GM18951 (cell line): ENCODE measurements around the gene RPTOR.

Source experiments
- POLR2A ChIP-seq: IDR thresholded peaks from 4 replicates; pipeline ENCODE4 v1.6.1; 2011; ENCODE audit warnings: mild to moderate bottlenecking; ENCODE audit not compliant: insufficient read length, insufficient read depth; ENCODE audit errors: extremely low read depth
- in situ Hi-C: fragments of 300-500 bp; cut with MboI; formaldehyde crosslinking; loops from one replicate; pipeline ENCODE4 v1.12.0; 2022; ENCODE audit warnings: low sequenced_read_pairs, mixed read lengths, inconsistent platforms; ENCODE audit not compliant: unreplicated experiment

Gene RPTOR

GRCh38 chr17:81006891-81007290 lies 462.3 kb downstream of the RPTOR start:
- TF ChIP-seq POLR2A = no peak
- in situ Hi-C loops = no loop called here

DNA sequence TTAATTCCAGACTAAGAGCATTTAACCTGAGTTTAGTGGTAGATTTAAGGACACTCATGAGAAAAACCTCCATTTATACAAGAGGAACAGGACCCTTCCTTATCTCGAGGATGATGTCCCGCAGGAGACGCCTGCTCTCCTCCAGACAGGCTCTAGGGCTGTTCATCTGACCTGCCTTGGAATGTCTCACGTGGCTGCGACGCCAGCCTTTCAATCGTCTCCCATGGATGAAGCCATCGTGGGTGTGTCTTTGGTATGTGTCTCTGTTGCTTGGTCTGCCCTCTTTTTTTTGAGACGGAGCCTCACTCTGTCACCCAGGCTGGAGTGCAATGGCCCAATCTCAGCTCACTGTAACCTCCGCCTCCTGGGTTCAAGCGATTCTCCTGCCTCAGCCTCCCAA lies 463.5 kb downstream of the RPTOR start:
- in situ Hi-C loops = no loop called here
- TF ChIP-seq POLR2A = no peak

DNA sequence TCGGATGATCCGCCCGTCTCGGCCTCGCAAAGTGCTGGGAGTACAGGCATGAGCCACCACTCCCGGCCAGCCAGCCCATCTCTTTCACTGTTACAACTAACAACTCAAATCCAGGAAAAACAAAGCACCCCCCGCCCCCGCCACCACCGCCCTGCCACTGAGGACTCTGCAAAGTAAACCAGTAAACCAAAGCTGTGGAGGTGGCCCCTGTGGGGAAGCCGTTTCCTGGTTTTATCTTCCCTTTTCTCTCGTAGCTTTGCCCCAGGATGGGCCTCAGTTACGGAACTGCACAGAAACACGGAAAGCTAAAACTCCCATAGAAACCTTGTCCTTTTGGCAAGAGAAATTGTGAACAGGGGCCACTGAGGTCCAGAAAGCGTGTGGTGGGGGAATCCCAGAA lies 464.5 kb downstream of the RPTOR start:
- in situ Hi-C loops = no loop called here
- TF ChIP-seq POLR2A = no peak

DNA sequence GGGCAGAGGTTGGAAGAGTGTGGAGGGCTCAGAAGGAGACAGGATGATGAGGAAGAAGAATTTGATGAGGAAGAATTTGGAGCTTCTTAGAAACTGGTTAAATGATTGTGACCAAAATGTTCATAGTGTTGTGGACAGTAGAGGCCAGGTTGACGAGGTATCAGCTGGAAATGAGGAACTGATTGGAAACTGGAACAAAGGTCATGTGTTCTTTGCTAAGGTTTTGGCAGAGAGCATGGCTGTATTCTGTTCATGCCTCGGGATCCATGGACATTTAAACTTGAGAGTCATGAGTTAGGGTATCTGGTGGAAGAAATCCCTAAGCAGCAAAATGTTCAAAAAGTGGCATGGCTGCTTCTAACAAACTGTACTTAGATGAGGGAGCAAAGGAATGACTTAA lies 466.3 kb downstream of the RPTOR start:
- in situ Hi-C loops = no loop called here
- TF ChIP-seq POLR2A = no peak

GRCh38 chr17:81011951-81012350 lies 467.3 kb downstream of the RPTOR start:
- TF ChIP-seq POLR2A = no peak
- in situ Hi-C loops = no loop called here

DNA sequence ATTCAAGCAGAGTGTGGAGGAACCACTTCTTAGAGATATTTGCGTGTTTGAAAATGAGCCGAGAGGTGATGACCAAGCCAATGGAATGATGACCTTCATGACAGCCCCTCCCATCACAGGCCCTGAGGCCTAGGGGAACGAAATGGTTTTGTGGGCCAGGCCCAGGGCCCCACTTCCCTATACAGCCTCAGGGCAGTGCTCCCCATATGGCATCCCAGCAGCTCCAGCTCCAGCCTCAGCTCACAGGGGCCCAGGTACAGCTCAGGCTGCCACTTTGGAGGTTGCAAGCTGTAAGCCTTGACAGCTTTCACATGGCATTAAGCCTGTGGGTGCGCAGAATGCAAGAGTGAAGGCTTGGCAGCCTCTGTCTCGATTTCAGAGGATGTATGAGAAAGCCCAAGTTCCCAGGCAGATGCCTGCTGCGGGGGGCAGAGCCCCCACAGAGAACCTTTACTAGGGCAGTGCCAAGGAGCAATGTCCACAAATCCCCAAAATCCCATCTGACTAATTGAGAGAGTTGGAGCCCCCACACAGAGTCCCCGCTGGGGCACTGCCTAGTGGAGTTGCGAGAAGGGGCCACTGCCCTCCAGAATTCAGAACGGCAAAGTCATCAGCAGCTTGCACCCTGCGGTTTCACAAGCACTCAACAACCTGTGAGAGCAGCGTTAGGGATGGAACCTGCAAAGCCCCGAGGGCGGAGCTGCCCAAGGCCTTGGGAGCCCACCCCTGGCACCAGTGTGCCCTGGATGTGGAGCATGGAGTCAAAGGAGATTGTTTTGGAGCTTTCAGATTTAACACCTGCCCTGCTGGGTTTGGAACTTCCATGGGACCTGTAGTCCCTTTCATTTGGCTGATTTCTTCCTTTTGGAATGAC lies 468.2 kb downstream of the RPTOR start:
- TF ChIP-seq POLR2A = no peak
- in situ Hi-C loops = no loop called here

DNA sequence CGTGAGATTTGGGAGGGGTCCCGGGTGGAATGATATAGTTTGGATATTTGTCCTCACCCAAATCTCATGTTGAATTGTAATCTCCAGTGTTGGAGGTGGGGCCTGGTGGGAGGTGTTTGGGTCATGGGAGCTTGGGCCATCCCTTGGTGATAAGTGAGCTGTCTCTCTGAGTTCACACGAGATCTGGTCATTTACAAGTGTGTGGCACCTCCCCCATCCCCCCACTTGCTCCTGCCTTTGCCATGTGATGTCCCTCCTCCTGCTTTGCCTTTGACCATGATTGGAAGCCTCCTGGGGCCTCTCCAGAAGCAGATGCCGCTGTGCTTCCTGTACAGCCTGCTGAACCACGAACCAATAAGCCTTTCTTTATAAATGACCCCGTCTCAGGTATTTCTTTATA lies 469.0 kb downstream of the RPTOR start:
- in situ Hi-C loops = no loop called here
- no peak for TF ChIP-seq POLR2A

- TF ChIP-seq POLR2A = no peak
- in situ Hi-C loops = no loop called here
These were observed 470.5 kb downstream of the RPTOR start for GRCh38 chr17:81015136-81015535.
